ENCODE results near the gene JADE2. TPM values are rescaled to one million over a fixed set of nuclear protein-coding genes. Genes with fewer than 3 reads are reported as not detected.

Gene JADE2
- total and polyA plus RNA-seq, 4 donors, result 12.4 to 53.5 (median 20.3) TPM

- no peak for TF ChIP-seq CTCF (IDR thresholded peaks at IDR 0.05; ENCODE audit: control extremely low read depth, extremely low read depth)
- 87 to 90% methylated on average over 13 of the region's 13 CpGs for WGBS, 2 donors
- Histone ChIP-seq H3K27ac (ENCODE audit: low read depth in 1 of 2, low read length in 1 of 2) (peak overlapping the region in 1 of 2 donors; percentile 26), H3K9me3 (ENCODE audit: control insufficient read depth in 4 of 4, insufficient read depth in 3 of 4, low read length in 3 of 4) (no peaks in the 10 kb centered on the region), H3K4me3 (no peak overlapping the region), H3K9ac (ENCODE audit: insufficient read depth in 1 of 2, low read length in 2 of 2) (no peak overlapping the region), H3K36me3 (ENCODE audit: control insufficient read depth in 4 of 4, insufficient read depth in 4 of 4, low read length in 4 of 4) (peaks cover 0 to 56% (median 25%) of the 10 kb centered on the region in 4 donors), H3K27me3 (ENCODE audit: control insufficient read depth in 3 of 3, insufficient read depth in 3 of 3, low read length in 2 of 3) (no peaks in the 10 kb centered on the region), H3K4me1 (ENCODE audit: control insufficient read depth in 5 of 5, insufficient read depth in 5 of 5, low read length in 5 of 5) (peaks cover 0 to 11% (median 0%) of the 10 kb centered on the region in 5 donors)
- DNase-seq, result no peak
- no peak for ATAC-seq (ENCODE audit: insufficient read depth, low FRiP score)
Measured at GRCh38 chr5:134579284-134579771, 53.9 kb downstream of the JADE2 start.

GRCh38 chr5:134580001-134580460, 54.6 kb downstream of the JADE2 start:
- DNase-seq (no peak), ATAC-seq (ENCODE audit: insufficient read depth, low FRiP score) (no peak)
- 57 to 77% methylated on average over 14 of the region's 14 CpGs for WGBS, 2 donors
- H3K4me3 ChIP-seq, result no peak overlapping the region
- no peak overlapping the region for H3K9ac ChIP-seq (ENCODE audit: insufficient read depth in 1 of 2, low read length in 2 of 2)
- H3K27me3 ChIP-seq (ENCODE audit: control insufficient read depth in 3 of 3, insufficient read depth in 3 of 3, low read length in 2 of 3), result no peaks in the 10 kb centered on the region
- no peak for TF ChIP-seq CTCF (IDR thresholded peaks at IDR 0.05; ENCODE audit: control extremely low read depth, extremely low read depth)
- no peaks in the 10 kb centered on the region for H3K9me3 ChIP-seq (ENCODE audit: control insufficient read depth in 4 of 4, insufficient read depth in 3 of 4, low read length in 3 of 4)
- H3K4me1 ChIP-seq (ENCODE audit: control insufficient read depth in 5 of 5, insufficient read depth in 5 of 5, low read length in 5 of 5), result peaks cover 0 to 11% (median 0%) of the 10 kb centered on the region in 5 donors
- peaks cover 0 to 49% (median 19%) of the 10 kb centered on the region in 4 donors for H3K36me3 ChIP-seq (ENCODE audit: control insufficient read depth in 4 of 4, insufficient read depth in 4 of 4, low read length in 4 of 4)
- H3K27ac ChIP-seq (ENCODE audit: low read depth in 1 of 2, low read length in 1 of 2), result peak overlapping the region in 1 of 2 donors; percentile 26

GRCh38 chr5:134581241-134581981, 55.9 kb downstream of the JADE2 start:
- Histone ChIP-seq H3K9ac (ENCODE audit: insufficient read depth in 1 of 2, low read length in 2 of 2) (no peak overlapping the region), H3K27me3 (ENCODE audit: control insufficient read depth in 3 of 3, insufficient read depth in 3 of 3, low read length in 2 of 3) (no peaks in the 10 kb centered on the region), H3K4me1 (ENCODE audit: control insufficient read depth in 5 of 5, insufficient read depth in 5 of 5, low read length in 5 of 5) (peaks cover 0 to 11% (median 0%) of the 10 kb centered on the region in 5 donors), H3K36me3 (ENCODE audit: control insufficient read depth in 4 of 4, insufficient read depth in 4 of 4, low read length in 4 of 4) (peaks cover 0 to 36% (median 13%) of the 10 kb centered on the region in 4 donors), H3K27ac (ENCODE audit: low read depth in 1 of 2, low read length in 1 of 2) (no peak overlapping the region), H3K4me3 (no peak overlapping the region), H3K9me3 (ENCODE audit: control insufficient read depth in 4 of 4, insufficient read depth in 3 of 4, low read length in 3 of 4) (no peaks in the 10 kb centered on the region)
- DNase-seq (no peak), ATAC-seq (ENCODE audit: insufficient read depth, low FRiP score) (no peak)
- 56 to 78% methylated on average over 8 of the region's 8 CpGs for WGBS, 2 donors
- no peak for TF ChIP-seq CTCF (IDR thresholded peaks at IDR 0.05; ENCODE audit: control extremely low read depth, extremely low read depth)
